Body of pancreas (tissue), 4 donors: Measurements from ENCODE around the gene RUNDC3A.

Experiments
- POLR2A ChIP-seq, 3 donors: fragments of 450-650 bp; IDR thresholded peaks; one replicate each; pipeline ENCODE4 v1.6.1; 2016; ENCODE audit warnings: antibody characterized with exemption in 3 of 3, mild to moderate bottlenecking in 2 of 3
- TF ChIP-seq, protein P1 (sequence below), 7 experiments: fragments of 450-650 bp in 4 of 7; fragments of 200-600 bp in 3 of 7; sonication (generic) in 3 of 7; IDR thresholded peaks; one replicate each; pipeline ENCODE4 v1.5.1; 2016 to 2019; ENCODE audit warnings: antibody characterized with exemption in 7 of 7

DNA sequence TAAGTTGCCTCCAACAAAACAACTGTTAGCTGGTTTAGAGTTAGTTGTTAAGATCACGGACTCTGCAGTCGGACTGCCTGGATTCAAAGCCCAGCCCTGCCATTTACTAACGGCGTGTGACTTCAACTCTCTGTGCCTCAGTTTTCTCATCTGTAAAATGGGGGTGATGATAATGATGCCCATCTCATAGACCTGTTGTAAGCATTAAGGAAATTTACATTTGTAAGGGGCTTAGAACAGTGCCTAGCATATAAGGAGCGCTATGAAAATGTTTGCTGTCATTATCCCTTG lies 41.3 kb upstream of the RUNDC3A start:
- TF ChIP-seq, protein P1, sequence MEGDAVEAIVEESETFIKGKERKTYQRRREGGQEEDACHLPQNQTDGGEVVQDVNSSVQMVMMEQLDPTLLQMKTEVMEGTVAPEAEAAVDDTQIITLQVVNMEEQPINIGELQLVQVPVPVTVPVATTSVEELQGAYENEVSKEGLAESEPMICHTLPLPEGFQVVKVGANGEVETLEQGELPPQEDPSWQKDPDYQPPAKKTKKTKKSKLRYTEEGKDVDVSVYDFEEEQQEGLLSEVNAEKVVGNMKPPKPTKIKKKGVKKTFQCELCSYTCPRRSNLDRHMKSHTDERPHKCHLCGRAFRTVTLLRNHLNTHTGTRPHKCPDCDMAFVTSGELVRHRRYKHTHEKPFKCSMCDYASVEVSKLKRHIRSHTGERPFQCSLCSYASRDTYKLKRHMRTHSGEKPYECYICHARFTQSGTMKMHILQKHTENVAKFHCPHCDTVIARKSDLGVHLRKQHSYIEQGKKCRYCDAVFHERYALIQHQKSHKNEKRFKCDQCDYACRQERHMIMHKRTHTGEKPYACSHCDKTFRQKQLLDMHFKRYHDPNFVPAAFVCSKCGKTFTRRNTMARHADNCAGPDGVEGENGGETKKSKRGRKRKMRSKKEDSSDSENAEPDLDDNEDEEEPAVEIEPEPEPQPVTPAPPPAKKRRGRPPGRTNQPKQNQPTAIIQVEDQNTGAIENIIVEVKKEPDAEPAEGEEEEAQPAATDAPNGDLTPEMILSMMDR (IDR thresholded peaks at IDR 0.05): no peak
- no peak for TF ChIP-seq POLR2A (IDR thresholded peaks at IDR 0.05)
